Erythroblast (primary cell): ENCODE results near the gene TKT.

Experiments used
- GATA1 ChIP-seq: IDR thresholded peaks from 2 replicates; pipeline ENCODE4 v1.6.1; 2011; ENCODE audit warnings: low read depth, mild to moderate bottlenecking, control low read depth, low read length, moderate library complexity
- POLR2A ChIP-seq: IDR thresholded peaks from 2 replicates; pipeline ENCODE4 v1.6.1; 2011; ENCODE audit warnings: mild to moderate bottlenecking, low read length

DNA sequence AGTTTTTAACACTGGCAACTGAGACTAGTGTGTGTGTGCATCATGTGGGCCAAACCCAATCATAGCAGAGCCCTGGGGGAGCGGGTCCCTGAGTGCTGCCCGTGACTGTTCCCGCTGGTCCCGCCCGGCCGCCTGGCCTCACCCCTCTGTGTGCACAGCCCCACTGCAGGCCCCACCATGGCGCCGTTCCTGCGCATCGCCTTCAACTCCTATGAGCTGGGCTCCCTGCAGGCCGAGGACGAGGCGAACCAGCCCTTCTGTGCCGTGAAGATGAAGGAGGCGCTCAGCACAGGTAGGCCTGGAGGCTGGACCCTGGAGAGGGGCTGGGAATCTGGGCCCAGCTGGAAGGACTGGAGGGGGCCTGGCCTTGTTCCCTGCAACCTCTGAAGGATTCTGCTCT is 77.6 kb downstream of the TKT start:
- no peak for TF ChIP-seq POLR2A
- no peak for TF ChIP-seq GATA1
